M059J (cell line): Measurements from ENCODE around the gene MUC5AC. TPM values are rescaled to one million over a fixed set of nuclear protein-coding genes. Genes with fewer than 3 reads are reported as not detected.

ENCODE experiments used
- DNase-seq: peaks from one replicate; pipeline ENCODE4 v3.0.0-alpha.2; 2012; ENCODE audit warnings: low read depth
- total RNA-seq: library from RNA; depleted of rRNA; stranded (reverse); fragments of >200 nt; shearing (Covaris generic); gene quantifications from 2 replicates; pipeline ENCODE4 v1.2.3, GENCODE V29; 2014

MUC5AC gene
- total RNA-seq, 1 experiment from 2014 or later, result not detected

DNA sequence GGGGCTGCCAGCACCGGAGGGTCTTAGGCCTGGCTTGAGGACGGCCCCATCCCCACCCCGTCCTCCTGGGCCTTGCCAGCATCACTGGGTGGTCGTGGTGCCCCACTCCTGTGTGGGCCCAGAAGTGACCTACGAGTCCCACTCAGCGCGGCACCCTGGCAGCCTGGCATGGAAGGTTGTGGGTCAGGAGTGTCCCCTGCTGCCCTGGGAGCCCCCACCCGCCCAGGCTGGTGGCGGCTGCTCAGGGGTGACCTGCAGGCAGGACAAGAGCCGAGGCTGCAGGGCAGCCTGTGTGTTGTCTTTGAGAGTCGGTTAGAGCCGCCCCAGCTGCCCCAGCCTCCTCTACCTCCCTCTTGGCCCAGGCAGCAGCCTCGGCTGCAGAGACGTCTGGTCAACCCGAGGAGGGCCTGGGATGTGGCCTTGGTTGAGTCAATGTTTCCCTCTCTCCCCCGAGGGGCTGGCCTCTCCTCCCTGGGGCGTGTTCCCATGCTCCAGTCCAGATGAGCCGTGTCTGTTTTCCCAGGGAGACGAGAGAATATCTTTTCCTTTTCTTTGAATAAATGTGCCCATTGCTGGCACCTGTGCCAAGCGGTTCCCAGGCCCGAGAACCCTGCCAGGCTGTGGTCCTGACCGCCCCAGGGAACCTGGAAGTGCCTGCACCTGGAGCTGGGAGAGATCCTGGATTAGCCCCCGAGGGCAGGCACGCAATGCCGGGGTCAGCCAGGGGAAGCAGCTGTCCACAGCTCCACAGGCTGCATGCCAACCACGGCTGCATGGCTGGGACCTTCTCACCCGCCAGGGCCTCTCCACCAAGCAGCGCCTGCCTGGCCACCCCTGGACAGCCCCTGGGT lies 35.7 kb upstream of the MUC5AC start:
- peak; percentile 75 for DNase-seq

DNA sequence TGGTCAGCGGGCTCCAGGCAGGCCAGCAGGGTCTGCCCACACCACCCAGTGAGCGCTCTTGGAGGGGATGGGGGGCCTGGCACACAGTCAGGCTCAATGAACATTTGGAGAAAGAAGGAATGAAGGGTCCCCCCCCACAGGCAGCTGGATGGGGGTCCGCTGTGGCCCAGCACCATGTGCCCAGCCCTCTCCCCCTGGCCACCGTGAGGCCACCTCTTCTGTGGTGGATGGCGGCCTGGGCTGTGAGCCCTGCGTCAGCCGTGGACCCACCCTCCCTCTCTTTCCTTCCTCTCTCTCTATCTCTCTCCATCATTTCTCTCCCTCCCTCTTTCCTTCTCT lies 35.1 kb upstream of the MUC5AC start:
- no peak for DNase-seq

DNA sequence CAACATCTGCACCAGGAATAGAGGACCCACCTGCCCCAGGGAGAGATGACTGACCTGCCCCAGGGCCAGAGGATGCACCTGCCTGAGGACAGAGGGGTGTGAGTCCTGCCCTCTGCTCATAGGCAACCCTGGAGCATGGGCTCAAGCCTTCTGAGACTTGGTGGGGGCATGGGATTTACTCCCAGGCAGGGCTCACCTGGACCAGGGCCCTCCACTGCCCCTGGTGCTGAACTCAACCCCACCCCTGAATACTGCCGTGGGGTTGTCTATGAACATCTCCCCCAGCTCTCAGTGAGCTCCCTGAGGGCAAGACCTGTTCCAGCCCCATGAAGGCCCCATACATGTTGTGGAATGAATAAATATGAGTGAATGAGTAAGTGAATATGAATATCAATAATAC lies 33.8 kb upstream of the MUC5AC start:
- no peak for DNase-seq

DNA sequence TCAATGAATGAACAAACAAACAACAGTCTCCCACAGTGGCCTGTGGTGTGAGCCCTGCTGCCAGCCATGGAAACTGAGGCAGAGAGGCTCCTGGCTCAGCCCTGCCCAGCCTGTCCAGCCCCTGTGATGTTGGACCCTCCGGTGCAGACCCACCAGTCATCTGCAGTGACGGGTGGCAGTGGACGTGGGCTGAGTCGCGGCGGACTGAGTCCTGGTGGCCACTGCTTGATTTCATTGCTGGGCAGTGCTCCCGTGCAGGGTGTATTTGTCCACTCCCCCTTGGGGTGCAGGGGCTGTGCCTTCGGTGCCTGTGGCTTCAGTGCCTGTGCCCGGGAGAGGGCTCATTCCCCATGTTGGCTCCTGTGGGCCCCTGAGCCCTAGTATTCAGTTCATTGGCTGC lies 31.9 kb upstream of the MUC5AC start:
- DNase-seq, result no peak

DNA sequence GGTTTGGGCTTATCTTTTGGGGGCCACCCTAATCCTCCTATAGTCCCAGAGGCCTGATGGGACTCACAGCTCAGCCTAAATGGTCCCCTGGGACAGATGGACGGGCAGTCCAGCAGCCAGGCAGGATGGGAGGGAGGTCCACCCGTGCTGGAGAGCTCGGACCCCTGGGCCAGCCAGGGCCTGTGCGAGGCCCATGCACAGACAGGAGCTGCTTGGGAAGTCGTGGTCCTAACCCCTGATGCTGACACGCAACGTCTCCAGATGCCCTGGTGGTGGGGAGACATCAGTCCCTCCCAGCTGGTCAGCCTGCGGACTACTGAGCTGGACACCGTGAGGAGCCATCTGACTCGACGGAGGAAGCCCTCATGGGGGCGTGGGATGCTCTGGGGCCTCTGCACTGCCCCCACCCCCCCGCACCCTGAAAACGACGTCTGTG lies 31.2 kb upstream of the MUC5AC start:
- no peak for DNase-seq

DNA sequence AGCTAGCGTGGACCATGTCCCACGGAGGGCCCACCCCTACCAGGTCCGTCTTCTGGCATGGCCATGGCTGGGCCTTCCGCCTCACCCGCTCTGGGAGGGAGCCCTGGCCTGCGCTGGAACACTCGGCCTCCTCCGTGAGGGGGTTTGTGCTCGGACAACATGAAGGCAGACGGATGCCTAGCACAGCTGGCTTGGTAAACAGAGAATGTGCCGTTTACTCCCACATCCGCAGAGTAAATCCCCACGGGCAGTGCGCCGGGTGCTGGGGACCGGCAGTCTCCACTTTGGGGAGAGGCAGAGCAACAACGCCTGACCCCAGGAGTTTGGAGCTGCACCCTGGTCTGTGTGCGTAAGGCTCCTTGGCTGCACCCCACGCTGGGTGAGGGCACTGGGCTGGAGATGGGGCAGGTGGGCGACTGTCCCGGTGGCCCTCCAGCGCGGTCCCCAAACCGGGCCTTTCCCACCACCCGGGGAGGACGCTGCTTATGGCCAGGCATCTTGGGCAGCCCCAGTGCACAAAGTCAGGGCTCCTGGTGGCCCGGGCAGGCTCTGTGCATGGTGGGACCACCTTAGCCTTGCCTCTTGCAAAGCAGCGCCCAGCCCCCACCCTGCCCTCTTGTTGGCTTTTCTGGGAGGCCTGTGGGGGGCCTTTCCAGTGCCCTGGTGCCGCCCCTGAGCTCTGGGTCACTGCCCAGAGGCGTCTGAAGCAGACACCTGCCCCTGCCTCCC lies 30.7 kb upstream of the MUC5AC start:
- DNase-seq, result no peak

DNA sequence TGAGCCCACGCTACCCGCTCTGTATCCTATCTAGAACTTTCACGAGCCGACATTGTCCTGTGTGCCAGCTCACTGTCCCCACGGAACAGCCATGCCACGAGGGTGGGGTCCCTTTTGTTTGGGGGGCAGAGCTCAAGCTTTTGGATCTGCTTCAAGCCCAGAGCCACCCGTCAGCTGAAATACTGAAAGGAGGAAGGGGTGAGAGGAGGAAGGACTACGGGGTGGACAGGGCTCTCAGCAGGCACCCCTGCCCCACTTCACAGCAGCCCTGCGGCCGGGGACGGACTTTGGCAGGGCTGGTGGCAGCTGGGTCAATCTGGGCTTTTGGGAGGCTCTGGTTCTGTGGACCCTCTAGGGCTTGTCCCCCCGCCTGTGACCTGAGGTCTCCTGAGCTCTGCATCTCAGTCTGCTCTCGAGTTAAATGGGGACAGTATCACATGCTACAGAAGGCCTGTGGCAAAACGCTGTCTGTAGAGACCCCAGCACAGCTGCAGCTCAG lies 30.0 kb upstream of the MUC5AC start:
- no peak for DNase-seq

DNA sequence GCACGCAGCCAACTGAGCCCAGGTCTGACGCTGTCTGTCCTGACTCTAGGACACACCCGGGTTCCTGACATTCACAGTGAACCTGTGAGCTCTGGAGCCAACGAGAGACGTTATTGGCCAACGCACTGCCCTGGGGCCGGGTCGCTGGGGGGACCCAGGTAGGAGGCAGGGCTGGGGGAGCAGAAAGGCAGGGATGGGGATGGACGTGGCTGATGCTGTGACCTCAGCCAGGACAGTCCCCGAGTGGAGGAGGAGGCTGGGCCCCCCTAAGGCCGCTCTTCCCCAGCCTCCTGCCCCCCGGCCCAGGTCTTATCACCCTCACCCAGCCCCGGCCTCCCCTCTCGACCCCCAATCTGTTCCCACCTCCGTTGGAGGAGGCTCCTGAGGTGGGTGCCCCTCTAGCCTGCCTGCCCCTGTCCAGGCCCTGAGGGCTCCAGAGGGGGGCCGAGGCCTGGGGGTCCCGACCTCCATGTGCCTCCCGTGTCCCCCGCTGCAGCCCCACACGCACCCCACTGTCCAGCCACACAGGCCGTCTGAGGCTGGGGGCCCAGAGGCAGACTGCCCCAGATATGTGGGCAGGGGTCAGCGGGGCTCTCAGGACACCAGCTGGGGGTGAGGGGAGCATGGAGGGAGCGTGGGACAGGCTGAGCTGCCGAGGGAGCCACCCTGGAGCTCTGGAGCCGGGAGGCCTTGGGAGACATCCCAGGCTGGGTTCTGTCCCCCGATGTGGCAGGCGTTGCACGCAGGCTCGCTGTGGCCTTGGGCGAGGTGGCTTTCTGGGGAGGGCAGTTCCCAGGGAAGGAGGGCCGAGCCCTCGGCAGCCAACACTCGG lies 29.2 kb upstream of the MUC5AC start:
- no peak for DNase-seq

DNA sequence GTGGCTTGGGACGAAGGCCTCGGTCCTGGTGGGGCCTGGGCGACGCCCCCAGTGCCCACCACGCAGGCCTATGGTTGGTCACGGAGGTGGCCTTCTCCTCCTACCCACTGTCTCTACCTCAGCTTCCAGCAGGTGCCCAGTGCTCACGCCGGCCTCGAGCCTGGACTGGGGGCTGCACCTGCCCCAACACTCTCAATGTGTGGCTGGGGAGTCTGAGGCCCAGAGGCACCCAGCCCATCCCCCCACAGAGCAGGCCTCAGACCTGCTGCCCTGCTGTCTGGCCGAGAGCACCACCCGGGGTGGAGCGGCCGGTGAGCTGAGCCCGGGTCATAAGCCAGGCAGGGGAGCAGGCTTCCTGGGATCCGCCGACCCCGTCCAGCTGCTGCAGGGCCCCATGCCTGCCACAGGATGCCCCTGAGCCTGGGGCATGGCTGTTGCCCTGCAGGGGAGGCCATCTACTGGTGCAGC lies 28.6 kb upstream of the MUC5AC start:
- no peak for DNase-seq

DNA sequence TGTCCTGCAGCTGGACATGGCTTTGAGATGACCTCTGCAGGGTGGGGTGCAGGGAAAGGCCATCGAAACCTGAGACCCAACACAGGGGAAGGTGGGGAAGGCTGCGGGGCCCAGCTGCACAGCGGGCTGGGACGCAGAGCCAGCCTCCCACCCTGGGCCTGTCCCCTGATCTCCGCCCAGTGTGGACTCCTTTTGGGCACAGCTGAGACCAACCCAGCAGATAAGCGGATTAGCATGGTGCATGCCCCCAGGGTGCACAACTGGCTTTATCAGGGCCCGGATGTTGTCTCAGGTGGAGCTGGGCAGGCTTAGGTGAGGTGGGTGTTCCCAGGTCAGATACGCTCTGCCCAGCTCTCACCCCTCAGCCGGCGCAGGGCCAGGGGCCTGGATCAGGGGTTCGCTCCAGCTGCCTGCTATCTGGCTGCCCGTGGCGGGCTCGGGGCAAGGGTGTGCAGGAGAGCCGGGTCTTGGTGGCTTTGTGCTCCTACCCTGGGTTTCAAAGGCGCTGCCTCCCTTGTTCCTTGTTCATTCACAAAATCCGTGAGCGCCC lies 28.1 kb upstream of the MUC5AC start:
- DNase-seq, result no peak

DNA sequence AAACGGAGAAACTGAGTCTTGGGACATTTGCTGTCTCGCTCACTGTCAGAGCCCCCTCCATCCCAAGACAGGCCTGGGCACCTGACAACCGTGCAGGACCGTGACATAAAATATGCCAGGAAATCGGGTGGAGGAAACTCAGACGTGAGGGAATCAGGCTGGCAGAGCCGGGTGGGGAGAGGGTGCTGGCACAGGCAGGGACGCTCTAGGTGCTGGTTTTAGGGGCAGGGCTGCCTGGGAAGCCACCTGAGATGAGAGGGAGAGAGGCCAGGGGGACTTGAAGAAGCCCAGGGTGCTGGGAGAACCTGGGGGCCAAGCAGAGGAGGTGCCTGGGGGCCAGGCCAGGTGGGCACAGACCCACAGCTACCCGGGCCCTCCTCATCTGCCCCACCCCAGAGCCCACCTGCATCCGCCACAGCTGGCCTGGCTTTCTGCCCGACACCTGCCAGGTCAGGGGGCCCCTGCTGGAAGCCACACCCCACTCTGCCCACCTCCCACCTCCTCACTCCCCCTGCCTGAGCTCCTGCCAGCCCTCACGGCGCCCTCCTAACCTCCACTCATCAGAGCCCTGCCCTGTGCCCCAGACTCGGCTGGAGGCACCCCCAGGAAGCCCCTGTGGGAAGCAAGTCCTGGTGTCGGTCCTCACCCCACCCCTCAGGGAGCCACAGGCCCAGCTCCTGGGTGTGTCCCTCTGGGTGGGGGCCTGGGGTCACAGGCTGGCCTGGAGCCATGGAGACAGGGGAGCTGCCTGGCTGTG lies 27.3 kb upstream of the MUC5AC start:
- no peak for DNase-seq

DNA sequence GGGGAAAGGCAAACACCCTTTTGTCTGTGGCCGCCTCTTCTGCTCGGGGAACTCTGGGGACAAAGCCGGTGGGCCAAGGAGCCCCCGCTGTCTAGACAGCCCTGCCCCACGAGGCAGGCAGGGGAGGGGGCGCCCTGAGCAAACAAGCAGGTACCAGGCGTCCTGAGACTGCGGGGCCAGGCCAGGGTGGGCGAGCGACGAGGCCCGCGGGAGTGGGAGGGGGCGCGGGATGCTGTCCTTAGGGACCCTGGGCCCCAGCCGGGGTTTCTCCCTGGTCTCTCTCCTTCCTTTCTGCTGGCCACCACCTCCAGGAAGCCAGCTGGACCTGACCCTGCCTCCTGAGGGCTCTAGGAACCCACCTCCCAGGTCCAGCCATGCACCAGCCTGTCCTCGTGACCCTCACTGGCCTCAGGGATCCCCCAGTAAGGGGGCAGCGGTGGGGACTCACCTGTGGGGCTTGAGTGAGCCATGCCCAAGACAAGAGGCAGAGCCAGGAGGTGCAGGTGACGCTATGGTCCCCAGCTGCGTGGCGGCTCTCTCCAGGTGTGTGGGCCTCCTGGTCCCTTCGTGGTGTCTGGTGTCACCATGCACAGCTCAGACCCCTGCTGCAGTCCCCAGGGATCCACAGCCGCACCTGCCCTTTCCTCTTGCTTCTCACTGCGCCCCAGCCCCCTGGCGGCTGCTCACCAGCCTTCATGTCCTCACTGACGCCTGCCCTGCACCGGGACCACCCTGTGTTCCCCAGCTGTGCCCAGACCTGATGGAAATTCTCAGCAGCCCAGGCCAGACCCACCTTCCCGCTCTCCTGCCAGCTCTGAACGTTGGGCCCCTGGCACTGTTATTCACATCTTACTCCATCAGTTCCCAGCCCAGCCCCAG lies 26.5 kb upstream of the MUC5AC start:
- DNase-seq, result no peak

DNA sequence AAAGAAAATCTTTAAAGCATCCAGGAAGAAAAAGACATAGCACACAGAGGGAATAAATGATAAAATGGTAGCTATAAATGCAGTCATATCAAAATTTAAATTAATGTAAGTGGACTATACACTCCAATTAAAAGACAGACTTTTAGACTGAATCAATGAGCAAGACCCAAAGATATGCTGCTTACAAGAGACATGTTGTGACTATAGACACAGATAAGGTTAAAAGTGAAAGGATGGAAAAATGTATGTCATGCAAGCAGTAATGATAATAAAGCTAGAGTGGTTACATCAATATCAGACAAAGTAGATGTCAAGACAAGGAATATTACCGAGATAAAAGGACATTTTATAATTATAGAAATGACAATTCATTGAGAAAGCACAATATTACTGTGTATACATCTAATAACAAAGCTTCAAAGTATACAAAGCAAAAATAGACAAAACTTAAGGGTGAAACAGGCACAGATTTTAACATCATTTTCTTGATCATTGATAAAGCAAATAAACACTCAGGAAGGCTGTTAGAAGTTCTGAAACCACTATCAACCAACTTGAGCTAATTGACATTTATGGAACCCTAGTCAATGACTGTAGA lies 22.8 kb upstream of the MUC5AC start:
- DNase-seq, result peak; percentile 11

DNA sequence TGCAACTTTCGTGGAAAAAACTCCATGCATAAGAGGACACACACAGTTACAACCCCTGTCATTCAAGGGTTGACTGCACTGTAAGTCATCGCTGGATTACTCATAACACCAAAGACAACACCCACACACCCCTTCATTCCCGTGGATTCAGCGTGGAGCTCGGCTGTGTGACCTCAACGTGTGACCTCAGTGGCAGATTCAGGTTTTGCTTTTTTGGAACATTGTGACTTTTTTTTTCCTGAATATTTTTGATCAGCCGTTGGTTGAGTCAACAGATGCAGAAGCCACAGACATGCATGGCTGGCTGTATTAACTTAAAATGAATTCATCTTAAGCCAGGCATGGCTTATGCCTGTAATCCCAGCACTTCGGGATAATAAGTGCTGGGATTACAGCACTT lies 19.7 kb upstream of the MUC5AC start:
- DNase-seq, result peak; percentile 84

DNA sequence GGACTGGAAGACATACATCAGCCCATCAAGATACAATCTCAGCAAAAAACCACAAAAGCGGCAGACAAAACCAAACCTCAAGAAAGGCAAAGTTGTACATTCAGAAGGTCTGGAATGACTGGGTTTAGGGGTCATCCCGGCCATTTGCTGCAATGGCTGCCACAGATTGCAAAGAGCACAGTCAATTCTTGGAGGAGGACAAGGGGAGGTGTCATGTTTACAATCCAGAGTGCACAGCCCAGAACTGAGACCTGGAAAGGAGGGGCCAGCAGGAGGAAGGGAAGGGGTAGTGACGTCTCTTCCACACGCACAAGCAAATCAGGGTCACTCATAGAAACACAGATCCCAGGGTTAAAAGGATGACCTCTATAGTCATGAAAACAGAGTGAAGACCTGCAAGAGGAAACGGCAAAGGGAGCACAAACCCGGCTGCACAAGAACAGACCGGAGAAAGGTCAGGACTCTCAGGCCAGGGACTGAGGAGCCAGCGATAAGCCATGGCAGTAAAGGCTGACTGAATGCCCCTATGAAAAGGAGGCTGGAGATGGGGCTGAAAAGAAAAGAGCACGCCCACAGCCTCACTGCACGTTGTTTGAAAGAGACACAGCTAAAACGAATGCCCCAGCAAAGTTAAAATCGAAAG lies 18.2 kb upstream of the MUC5AC start:
- peak; percentile 86 for DNase-seq

DNA sequence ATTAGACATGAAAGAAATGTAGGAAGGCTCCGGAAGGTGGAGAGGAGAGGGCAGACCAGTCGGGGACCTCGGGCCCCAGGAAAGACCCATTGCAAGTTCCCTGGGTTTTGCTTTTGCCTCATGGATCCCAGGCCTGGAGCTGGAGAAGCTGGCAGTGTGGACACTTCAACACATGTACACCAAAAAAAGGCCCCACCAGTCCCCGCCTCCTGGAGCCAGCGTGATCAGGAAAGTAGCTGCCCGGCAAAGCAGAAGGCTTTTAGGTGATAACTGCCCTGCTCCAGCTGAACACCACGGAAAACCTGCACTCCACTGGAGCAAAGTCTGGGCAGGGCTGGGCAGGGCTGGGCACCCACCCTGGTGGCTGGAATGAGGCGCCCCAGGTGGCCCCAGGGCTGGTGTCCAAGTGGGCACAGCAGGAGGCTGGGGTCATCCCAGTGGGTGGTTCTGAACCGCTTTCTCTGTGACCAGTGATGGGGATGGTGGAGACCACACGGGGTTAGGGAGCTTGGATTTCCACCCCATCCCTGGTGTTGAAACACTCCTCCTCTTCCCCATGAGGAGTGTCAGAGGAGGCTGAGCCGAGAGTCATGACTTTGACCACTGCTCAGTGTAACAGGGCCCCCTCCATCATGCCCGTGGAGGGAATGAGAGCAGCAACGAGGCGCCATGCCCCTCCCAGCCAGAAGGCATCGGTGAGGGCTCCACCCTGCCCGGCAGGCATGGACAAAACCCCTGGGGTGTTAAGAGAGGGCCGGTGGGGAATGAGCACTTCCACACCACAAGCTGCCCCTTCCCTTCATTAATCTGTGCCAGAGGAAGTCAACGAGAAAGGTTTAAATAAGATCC lies 16.9 kb upstream of the MUC5AC start:
- no peak for DNase-seq

DNA sequence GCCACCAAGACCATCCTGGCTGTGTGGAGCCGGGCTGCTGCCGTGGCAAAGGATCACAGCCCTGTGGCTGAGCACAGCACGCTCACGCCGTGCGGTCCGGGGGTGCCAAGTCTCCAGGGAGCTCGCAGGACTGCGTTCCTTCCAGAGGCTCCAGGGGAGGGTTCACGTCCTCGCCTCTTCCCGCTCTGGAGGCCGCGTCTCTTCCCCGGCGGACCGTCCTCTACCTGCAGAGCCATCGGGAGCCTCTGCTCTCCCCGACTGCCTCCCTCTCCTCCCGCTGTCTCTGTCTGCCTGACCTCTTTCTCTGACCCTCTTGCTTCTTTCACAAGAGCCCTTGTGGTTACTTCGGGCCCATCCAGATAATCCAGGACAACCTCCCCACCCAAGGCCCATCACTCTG lies 11.4 kb upstream of the MUC5AC start:
- no peak for DNase-seq

DNA sequence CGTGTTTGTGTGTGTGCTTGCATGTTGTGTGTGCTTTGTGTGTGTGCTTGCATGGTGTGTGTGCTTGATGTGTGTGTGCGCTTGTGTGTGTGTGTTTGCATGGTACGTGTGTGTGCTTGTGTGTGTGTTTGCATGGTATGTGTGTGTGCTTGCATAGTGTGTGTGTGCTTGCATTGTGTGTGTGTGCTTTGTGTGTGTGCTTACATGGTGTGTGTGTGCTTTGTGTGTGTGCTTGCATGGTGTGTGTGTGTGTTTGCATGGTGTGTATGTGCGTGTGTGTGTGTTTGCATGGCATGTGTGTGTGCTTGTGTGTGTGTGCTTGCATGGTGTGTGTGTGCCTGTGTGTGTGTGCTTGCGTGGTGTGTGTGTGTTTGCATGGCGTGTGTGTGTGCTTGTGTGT lies 10.0 kb upstream of the MUC5AC start:
- DNase-seq, result no peak
